Thyroid gland (tissue), 4 donors: Measurements from ENCODE around the gene CCHCR1.

ENCODE experiments used
- POLR2A ChIP-seq, 2 donors: fragments of 450-650 bp; IDR thresholded peaks; one replicate each; pipeline ENCODE4 v1.6.1; 2017; ENCODE audit warnings: antibody characterized with exemption in 2 of 2, mild to moderate bottlenecking in 2 of 2, moderate library complexity in 1 of 2
- TF ChIP-seq, protein P1 (sequence below), 6 experiments: fragments of 200-600 bp in 3 of 6; fragments of 450-650 bp in 3 of 6; sonication (generic) in 3 of 6; IDR thresholded peaks; one replicate each; pipeline ENCODE4 v1.5.1; 2016 to 2019; ENCODE audit warnings: antibody characterized with exemption in 6 of 6, mild to moderate bottlenecking in 2 of 6, inconsistent platforms in 1 of 6, moderate library complexity in 1 of 6

DNA sequence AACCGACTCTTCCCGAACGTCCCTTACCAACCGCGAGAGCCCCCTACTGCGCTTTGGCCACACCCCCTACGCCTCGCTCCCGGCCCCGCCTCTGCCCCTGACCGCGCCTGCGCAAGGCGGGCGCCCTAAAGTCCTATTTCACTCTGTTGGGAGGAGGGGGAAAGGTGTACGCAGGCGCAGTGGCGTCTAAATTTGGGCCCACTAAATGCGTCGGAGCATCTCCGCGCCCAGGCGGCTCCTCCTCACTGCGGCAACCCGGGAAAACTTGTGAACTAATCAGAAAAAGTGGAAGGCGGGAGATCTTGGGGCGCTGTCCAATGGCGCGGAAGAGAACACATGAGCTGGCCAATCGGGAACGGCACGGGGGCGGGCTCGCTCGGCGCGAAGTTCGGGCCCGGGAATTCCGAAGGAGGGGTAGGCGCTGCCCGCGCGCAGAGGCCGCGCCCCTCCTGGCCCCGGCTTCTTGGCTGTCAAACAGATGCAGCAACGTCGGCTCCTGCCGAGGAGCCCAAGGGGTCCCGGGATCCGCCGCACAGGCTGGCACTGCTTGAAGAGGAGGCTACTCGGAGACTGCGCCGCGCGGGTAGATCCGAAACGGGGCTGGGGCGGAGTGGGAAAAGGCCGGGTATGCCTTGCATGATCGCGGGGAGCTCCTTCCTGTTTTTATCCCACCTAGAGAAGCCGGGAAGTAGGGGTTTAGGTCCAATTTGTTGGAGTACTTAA lies 699 bp upstream of the CCHCR1 start, which contains the start of gene TCF19:
- TF ChIP-seq, protein P1, sequence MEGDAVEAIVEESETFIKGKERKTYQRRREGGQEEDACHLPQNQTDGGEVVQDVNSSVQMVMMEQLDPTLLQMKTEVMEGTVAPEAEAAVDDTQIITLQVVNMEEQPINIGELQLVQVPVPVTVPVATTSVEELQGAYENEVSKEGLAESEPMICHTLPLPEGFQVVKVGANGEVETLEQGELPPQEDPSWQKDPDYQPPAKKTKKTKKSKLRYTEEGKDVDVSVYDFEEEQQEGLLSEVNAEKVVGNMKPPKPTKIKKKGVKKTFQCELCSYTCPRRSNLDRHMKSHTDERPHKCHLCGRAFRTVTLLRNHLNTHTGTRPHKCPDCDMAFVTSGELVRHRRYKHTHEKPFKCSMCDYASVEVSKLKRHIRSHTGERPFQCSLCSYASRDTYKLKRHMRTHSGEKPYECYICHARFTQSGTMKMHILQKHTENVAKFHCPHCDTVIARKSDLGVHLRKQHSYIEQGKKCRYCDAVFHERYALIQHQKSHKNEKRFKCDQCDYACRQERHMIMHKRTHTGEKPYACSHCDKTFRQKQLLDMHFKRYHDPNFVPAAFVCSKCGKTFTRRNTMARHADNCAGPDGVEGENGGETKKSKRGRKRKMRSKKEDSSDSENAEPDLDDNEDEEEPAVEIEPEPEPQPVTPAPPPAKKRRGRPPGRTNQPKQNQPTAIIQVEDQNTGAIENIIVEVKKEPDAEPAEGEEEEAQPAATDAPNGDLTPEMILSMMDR (IDR thresholded peaks at IDR 0.05) = no peak
- peak in 1 of 2 donors; percentile 54 for TF ChIP-seq POLR2A (IDR thresholded peaks at IDR 0.05)
